H1 (cell line): ENCODE measurements around the gene SMIM10. TPM values are rescaled to one million over a fixed set of nuclear protein-coding genes. Genes with fewer than 3 reads are reported as not detected.

Experiments used
- CHD7 ChIP-seq: fragments of 300-600 bp; sonication (generic); IDR thresholded peaks from 2 replicates; pipeline ENCODE4 v1.7.1; 2012; ENCODE audit warnings: low read length, moderate library complexity, mild to moderate bottlenecking, inconsistent platforms; ENCODE audit not compliant: insufficient replicate concordance
- polyA plus RNA-seq, 7 experiments: library from polyadenylated mRNA; depleted of rRNA in 3 of 7; stranded (reverse) in 5 of 7; unstranded in 2 of 7; fragments of >200 nt in 5 of 7; fragments of 200-250 nt in 2 of 7; gene quantifications; 1 replicate in 5 of 7; 2 replicates in 1 of 7; 4 replicates in 1 of 7; pipeline versions ENCODE4 v1.2.1 to v1.2.3, GENCODE V29; 2011 to 2013; ENCODE audit warnings: missing spikeins in 2 of 7, mixed read lengths in 2 of 7
- total RNA-seq: library from RNA; stranded (reverse); fragmentation: NEBNext Ultra II Directional; extraction: Animal tissue kit (Norgen Biotek cat#: 25700); gene quantifications from 2 replicates; pipeline ENCODE4 v1.2.1, GENCODE V29; 2021

Gene SMIM10
- total and polyA plus RNA-seq, 2 of the 8 experiments (the other 6 are each of a cell fraction or from before 2014, with no cell fraction given) = 2.3 to 2.8 TPM

- TF ChIP-seq CHD7 = no peak
- TF ChIP-seq, all 59 proteins: peak for 0
These were observed 33.0 kb upstream of the SMIM10 start (continued) for GRCh38 chrX:134957836-134958235.
